Sigmoid colon (tissue), 4 donors: ENCODE results near the gene FBXO10.

Experiments used
- CTCF ChIP-seq, 4 experiments: fragments of 450-650 bp in 3 of 4; fragments of 200-600 bp in 1 of 4; IDR thresholded peaks; one replicate each; pipeline ENCODE4 v1.5.1; 2016 to 2019; ENCODE audit warnings: antibody characterized with exemption in 4 of 4, mild to moderate bottlenecking in 3 of 4, moderate library complexity in 2 of 4
- EP300 ChIP-seq, 4 donors: sonication (generic); formaldehyde crosslinking; IDR thresholded peaks; one replicate each; pipeline ENCODE4 v1.6.1; 2017; ENCODE audit warnings: antibody characterized with exemption in 4 of 4
- POLR2A ChIP-seq, 2 donors: fragments of 450-650 bp; IDR thresholded peaks; one replicate each; pipeline ENCODE4 v1.6.1; 2016; ENCODE audit warnings: antibody characterized with exemption in 2 of 2, mild to moderate bottlenecking in 2 of 2, moderate library complexity in 2 of 2

- TF ChIP-seq POLR2A (IDR thresholded peaks at IDR 0.05), result no peak
- TF ChIP-seq CTCF (IDR thresholded peaks at IDR 0.05), result no peak
- TF ChIP-seq EP300 (IDR thresholded peaks at IDR 0.05), result no peak
Observed at GRCh38 chr9:37504605-37505004, 71.6 kb downstream of the FBXO10 start.
